DMS53 treated with DMSO at 0.1 percent for 48 hours (cell line): ENCODE results near the gene SLC22A12.

Experiments
- DNase-seq: peaks from one replicate; lab custom pipeline; 2025; ENCODE audit not compliant: unreplicated experiment; lab: John Stamatoyannopoulos, UW

The SLC22A12 gene

GRCh38 chr11:64621283-64622019, 30.4 kb downstream of the SLC22A12 start:
- DNase-seq: no peak

GRCh38 chr11:64622681-64623080, 31.7 kb downstream of the SLC22A12 start:
- no peak for DNase-seq

GRCh38 chr11:64624883-64625481, 34.0 kb downstream of the SLC22A12 start:
- no peak for DNase-seq

GRCh38 chr11:64626637-64627036, 35.6 kb downstream of the SLC22A12 start:
- DNase-seq: no peak

- no peak for DNase-seq
Measured at GRCh38 chr11:64627371-64627770, 36.4 kb downstream of the SLC22A12 start.

- no peak for DNase-seq
Measured at GRCh38 chr11:64628596-64628995, 37.6 kb downstream of the SLC22A12 start.

GRCh38 chr11:64629103-64629502, 38.1 kb downstream of the SLC22A12 start:
- no peak for DNase-seq

- DNase-seq: no peak
Measured at GRCh38 chr11:64629796-64630562, 39.0 kb downstream of the SLC22A12 start.

GRCh38 chr11:64631675-64632074, 40.7 kb downstream of the SLC22A12 start:
- no peak for DNase-seq

- no peak for DNase-seq
Measured at GRCh38 chr11:64632237-64632636, 41.2 kb downstream of the SLC22A12 start.

- DNase-seq: no peak
Measured at GRCh38 chr11:64632654-64633053, 41.6 kb downstream of the SLC22A12 start.

- DNase-seq: no peak
Measured at GRCh38 chr11:64633555-64634159, 42.6 kb downstream of the SLC22A12 start.

- DNase-seq: no peak
Measured at GRCh38 chr11:64637334-64638017, 46.5 kb downstream of the SLC22A12 start.

GRCh38 chr11:64638018-64638665, 47.1 kb downstream of the SLC22A12 start:
- DNase-seq: no peak

GRCh38 chr11:64638829-64639228, 47.8 kb downstream of the SLC22A12 start:
- no peak for DNase-seq

GRCh38 chr11:64639885-64640284, 48.9 kb downstream of the SLC22A12 start:
- no peak for DNase-seq

GRCh38 chr11:64641596-64642417, 50.8 kb downstream of the SLC22A12 start:
- no peak for DNase-seq

- DNase-seq: no peak
Measured at GRCh38 chr11:64642418-64642735, 51.4 kb downstream of the SLC22A12 start.

- no peak for DNase-seq
Measured at GRCh38 chr11:64642871-64643255, 51.8 kb downstream of the SLC22A12 start.
